ENCODE data around the gene LRP1B. TPM values are rescaled to one million over a fixed set of nuclear protein-coding genes. Genes with fewer than 3 reads are reported as not detected.

Gene LRP1B
- total RNA-seq, 4 donors from 2014 or later: 37.1 to 82.7 (median 50.9) TPM

DNA sequence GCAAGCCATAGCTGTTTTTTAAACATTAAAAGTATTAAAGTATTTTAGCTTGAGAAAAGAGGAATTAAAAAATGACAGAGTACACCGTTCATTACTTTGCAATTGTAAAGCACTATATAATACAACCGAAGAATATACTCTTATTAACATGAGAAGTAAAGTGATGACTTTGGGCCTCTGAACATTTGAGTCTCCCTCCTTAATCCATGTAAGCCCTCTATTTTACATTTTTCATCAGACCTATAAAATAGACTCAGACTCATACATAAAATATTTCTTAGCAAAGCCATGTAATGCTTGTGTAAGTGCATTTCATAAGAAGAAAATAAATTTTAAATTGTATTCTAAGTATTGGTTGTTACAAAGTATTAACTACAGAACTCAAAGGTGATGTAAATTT lies 198.6 kb downstream of the LRP1B start:
- Histone ChIP-seq H3K27me3 (no peaks in the 10 kb centered on the region), H3K9me3 (no peaks in the 10 kb centered on the region), H3K36me3 (no peaks in the 10 kb centered on the region), H3K4me3 (replicated peaks in 1 of 3) (no peak overlapping the region), H3K4me1 (peaks cover 0 to 3% of the 10 kb centered on the region in 2 donors), H3K27ac (no peak overlapping the region)
- WGBS, 2 donors: 90 to 97% methylated on average over 2 of the region's 2 CpGs
- intact Hi-C loops (cut with DNase I): no loop called here
- TF ChIP-seq, protein P1, sequence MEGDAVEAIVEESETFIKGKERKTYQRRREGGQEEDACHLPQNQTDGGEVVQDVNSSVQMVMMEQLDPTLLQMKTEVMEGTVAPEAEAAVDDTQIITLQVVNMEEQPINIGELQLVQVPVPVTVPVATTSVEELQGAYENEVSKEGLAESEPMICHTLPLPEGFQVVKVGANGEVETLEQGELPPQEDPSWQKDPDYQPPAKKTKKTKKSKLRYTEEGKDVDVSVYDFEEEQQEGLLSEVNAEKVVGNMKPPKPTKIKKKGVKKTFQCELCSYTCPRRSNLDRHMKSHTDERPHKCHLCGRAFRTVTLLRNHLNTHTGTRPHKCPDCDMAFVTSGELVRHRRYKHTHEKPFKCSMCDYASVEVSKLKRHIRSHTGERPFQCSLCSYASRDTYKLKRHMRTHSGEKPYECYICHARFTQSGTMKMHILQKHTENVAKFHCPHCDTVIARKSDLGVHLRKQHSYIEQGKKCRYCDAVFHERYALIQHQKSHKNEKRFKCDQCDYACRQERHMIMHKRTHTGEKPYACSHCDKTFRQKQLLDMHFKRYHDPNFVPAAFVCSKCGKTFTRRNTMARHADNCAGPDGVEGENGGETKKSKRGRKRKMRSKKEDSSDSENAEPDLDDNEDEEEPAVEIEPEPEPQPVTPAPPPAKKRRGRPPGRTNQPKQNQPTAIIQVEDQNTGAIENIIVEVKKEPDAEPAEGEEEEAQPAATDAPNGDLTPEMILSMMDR (IDR thresholded peaks at IDR 0.05): no peak
- TF ChIP-seq POLR2A (IDR thresholded peaks at IDR 0.05): no peak
- no peak for DNase-seq

DNA sequence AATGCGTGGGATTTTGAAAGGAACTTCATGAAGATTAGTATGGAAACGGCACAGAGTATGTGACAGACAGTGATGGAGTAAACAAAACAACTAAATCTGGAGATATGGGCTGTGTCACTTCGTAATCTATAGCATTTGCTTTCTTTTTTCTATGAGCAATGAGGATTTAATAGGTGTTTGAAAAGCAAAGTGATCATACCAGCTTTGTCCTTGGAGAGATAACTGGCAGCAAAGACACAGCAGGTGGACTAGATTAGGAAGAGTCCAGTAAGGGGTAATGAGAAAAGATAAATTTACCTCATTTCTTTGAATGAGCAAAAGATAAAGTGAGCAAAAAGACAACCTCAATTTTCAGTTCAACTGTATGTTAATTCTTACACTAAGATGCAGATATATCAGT lies 199.0 kb downstream of the LRP1B start:
- intact Hi-C loops (cut with DNase I): no loop called here
- WGBS, 2 donors: 80 to 88% methylated on average over 3 of the region's 3 CpGs
- H3K27me3 ChIP-seq: no peaks in the 10 kb centered on the region
- H3K27ac ChIP-seq: no peak overlapping the region
- H3K4me1 ChIP-seq: peaks cover 0 to 3% of the 10 kb centered on the region in 2 donors
- H3K4me3 ChIP-seq (replicated peaks in 1 of 3): no peak overlapping the region
- no peaks in the 10 kb centered on the region for H3K36me3 ChIP-seq
- TF ChIP-seq, protein P1 (IDR thresholded peaks at IDR 0.05): no peak
- TF ChIP-seq POLR2A (IDR thresholded peaks at IDR 0.05): no peak
- DNase-seq: no peak
- H3K9me3 ChIP-seq: no peaks in the 10 kb centered on the region

DNA sequence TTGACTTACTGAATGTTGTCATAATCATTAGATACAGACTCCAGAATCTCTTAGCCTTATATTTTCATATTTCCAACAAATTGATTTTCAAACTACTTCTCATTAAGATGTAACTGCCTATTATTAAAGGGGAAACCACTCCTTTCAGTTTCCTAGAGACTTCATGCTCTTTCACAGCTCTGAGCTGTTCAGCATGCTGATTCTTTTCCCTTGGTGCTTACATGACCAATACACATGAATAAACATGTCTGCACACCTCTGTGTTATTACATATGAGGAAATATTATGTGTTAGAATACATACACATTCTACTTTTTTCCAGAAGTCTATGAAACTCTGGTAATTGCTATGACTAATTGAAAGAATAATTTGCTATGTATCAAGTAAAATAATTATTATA lies 200.0 kb downstream of the LRP1B start:
- Histone ChIP-seq H3K4me3 (replicated peaks in 1 of 3) (no peak overlapping the region), H3K4me1 (peaks cover 0 to 3% of the 10 kb centered on the region in 2 donors), H3K9me3 (no peaks in the 10 kb centered on the region), H3K36me3 (no peaks in the 10 kb centered on the region), H3K27me3 (no peaks in the 10 kb centered on the region), H3K27ac (no peak overlapping the region)
- intact Hi-C loops (cut with DNase I): no loop called here
- TF ChIP-seq, protein P1 (IDR thresholded peaks at IDR 0.05): no peak
- TF ChIP-seq POLR2A (IDR thresholded peaks at IDR 0.05): no peak
- DNase-seq: no peak

DNA sequence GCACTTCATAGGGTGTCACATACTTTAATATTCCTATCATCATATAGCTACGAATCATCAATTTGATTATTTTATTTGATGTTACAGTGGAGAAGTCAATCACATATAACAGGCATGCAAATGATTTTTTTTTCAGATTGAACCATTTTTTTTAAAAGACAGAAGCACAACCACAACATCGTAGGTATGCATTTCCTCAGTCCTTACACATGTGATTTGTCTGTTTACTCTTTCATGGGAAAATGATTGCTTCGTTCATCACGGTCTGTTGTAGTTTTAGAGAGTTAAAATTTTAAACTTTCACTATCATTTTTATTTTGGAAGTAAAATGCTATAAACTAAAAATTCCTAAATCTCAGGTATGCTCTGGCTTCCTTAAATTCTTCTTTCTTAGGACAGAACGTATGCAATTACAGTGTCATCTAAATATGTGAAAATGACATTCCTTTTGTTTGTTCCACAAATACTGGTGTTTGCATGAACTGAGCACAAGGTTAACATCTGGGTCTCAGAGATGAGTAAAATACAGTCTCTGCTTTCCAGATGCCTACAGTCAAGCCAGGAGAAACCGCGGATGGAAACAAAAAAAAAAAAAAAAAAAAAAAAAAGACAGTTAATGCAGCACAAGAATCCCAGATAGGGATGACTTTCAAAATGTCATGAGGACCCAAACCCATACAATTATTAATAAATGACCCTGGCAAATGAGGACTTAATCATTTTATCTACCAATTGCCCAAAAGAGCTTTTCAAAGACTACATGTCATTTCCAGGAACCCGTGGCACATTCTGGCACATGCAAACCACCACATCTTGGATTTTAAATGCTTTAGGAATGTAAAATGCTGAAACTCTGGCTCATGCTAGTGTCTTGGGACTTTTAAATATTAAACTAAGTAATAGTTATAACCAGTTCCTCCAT lies 201.2 kb downstream of the LRP1B start:
- Histone ChIP-seq H3K36me3 (no peaks in the 10 kb centered on the region), H3K4me1 (peaks cover 0 to 3% of the 10 kb centered on the region in 2 donors), H3K4me3 (replicated peaks in 1 of 3) (no peak overlapping the region), H3K27me3 (no peaks in the 10 kb centered on the region), H3K9me3 (no peaks in the 10 kb centered on the region), H3K27ac (no peak overlapping the region)
- 84 to 86% methylated on average over 8 of the region's 8 CpGs for WGBS, 2 donors
- no peak for TF ChIP-seq POLR2A (IDR thresholded peaks at IDR 0.05)
- TF ChIP-seq, protein P1 (IDR thresholded peaks at IDR 0.05): no peak
- DNase-seq: no peak
- intact Hi-C loops (cut with DNase I): no loop called here

DNA sequence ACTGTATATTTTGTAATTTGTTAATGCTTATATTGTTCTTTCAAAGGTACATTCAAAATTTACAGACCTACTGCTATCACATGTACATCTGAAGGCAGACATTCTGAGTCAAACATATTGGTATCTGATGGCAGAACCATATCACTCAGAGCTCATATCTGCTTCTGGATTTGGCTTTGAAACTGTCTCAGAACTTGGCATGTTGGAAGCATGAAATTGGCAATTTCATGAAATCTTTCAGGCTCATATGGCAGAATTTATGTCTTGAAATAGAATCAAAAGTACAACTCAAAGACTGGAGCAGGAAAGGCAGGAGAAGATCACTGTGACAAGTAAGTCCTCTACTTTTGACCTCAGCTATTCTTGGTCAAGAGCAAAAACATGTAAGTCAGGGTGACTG lies 202.3 kb downstream of the LRP1B start:
- Histone ChIP-seq H3K9me3 (no peaks in the 10 kb centered on the region), H3K36me3 (no peaks in the 10 kb centered on the region), H3K27me3 (no peaks in the 10 kb centered on the region), H3K27ac (no peak overlapping the region), H3K4me1 (peaks cover 0 to 3% of the 10 kb centered on the region in 2 donors), H3K4me3 (replicated peaks in 1 of 3) (no peak overlapping the region)
- DNase-seq: no peak
- TF ChIP-seq POLR2A (IDR thresholded peaks at IDR 0.05): no peak
- TF ChIP-seq, protein P1 (IDR thresholded peaks at IDR 0.05): no peak
- intact Hi-C loops (cut with DNase I): no loop called here

All from thyroid gland (tissue), 4 donors.